HG03039 (cell line): ENCODE measurements around the gene SELENOI.
"Not testable (repeated sequence)": the region's sequence is repeated elsewhere in the genome, so short reads cannot be mapped to it uniquely, and the experiment has no call there.

Experiments used
- ATAC-seq: cut with Tn5 transposase; IDR thresholded peaks from one replicate; pipeline ENCODE4 v1.9.1; 2021; ENCODE audit warnings: mild to moderate bottlenecking, moderate library complexity; ENCODE audit not compliant: unreplicated experiment

SELENOI gene

DNA sequence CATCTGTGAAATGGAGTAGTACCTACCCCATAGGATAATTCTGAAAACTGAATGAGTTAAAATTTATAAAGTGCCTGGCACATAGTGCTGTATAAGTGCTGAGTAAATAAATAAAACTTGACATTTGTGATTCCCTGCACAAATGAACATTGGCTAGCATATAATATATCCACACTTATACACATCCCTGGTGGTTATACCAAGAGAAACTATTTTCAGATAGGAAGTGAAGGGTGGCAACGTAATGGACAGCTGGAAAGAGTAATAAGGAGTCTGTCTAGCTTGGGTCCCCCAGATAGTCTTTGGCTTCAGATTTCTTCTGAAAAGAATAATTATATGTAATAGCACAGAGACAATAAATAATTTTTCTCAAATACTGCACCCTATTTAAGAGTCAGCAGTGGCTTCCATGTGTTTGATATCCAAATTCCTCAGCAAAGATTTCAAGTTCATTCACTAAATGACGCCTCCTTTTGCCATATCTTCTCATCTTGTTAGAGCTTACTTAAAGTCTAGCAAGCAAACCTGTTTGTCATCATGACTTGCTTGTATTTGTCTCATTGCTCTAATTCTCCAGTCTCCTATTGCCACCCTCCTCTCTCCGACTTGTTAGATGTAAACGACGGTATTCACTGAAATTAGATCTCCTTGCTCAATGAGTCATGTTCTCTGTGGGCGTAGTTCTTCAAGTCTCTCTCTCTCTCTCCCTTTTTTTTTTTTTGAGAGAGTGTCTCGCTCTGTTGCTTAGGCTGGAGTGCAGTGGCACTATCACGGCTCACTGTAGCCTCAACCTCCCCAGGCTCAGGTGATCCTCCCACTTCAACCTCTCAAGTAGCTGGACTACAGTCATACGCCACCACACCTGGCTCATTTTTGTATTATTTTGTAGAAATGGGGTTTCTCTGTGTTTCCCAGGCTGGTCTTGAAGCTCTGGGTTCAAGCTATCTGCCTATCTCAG lies 9.4 kb downstream of the SELENOI start:
- ATAC-seq, result no peak

DNA sequence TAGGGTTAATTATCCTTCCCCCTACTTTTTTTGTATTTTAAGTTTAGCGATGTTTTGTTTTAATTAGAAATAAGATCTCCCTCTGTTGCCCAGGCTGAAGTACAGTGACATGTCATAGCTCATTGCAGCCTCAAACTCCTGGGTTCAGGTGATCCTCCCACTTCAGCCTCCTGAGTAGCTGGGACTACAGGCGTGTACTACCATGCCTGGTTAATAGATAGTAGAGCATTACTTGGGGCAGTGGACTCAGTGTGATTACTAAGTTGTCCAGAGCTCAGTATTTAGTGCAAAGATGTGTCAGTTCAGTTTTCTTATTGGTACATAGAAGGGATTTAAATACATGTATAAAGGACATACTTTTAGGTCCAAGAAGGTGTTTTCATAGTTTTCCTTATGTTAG lies 10.2 kb downstream of the SELENOI start:
- no peak for ATAC-seq

GRCh38 chr2:26356771-26357170 lies 10.8 kb downstream of the SELENOI start:
- no peak for ATAC-seq

- ATAC-seq, result no peak
These were observed 14.0 kb downstream of the SELENOI start for GRCh38 chr2:26359886-26360473.

- ATAC-seq, result no peak
These were observed 17.4 kb downstream of the SELENOI start for GRCh38 chr2:26363323-26363722.

DNA sequence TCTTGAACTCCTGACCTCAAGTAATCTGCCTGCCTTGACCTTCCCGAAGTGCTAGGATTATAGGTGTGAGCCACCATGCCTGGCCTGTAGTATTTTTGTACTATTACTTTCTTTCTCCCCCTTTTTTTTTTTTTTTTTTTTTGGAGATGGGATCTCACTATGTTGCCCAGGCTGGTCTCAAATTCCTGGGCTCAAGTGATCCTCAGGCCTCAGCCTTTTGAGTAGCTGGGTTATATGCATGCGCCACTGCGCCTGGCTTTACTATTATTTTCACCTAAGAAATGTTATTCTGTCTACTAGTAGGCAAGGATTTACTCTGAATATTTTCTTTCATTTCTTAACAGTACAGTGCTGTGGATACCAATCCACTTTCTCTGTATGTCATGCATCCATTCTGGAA lies 18.0 kb downstream of the SELENOI start:
- ATAC-seq, result no peak

- ATAC-seq, result no peak
These were observed 18.7 kb downstream of the SELENOI start for GRCh38 chr2:26364669-26365068.

DNA sequence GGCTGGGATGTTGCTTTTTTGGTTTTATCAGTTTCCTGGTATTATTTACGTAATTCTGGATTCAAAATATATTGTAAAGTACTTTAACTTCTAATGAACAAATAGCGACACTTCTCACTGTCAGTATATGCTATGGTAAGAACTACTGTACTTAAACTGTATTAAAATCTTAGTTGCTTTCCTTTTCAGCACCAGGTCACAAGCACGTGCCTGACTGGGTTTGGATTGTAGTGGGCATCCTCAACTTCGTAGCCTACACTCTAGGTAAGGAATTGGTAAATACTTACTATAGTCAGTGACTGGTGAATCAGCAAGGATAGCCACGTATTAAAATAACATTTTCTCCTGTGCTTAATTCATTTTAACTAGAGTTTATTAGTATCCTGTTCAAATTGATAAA lies 21.0 kb downstream of the SELENOI start:
- ATAC-seq, result no peak

GRCh38 chr2:26369664-26370063 lies 23.7 kb downstream of the SELENOI start:
- ATAC-seq, result not testable (repeated sequence)

- not testable (repeated sequence) for ATAC-seq
These were observed 25.0 kb downstream of the SELENOI start for GRCh38 chr2:26370909-26371308.

DNA sequence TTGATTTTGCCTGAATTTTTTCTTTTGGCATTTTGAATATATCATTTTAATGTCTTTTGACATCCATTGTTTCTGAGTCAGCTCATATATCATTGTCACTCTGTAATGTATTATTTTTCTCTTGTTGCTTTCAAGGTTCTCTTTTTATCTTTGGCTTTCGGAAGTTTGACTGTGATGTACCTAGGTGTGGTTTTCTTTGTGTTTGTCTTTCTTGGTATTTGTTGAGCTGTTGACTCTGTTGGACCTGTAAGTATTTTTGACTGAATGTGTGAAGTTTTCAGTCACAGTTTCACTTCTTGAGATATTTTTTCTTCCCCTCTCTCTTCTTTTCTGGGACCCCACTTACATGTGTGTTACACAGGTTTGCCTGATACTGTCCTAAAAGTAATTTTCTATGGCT lies 30.9 kb downstream of the SELENOI start:
- ATAC-seq, result no peak

- ATAC-seq, result no peak
These were observed 34.3 kb downstream of the SELENOI start for GRCh38 chr2:26380281-26380680.

GRCh38 chr2:26382564-26382963 lies 36.6 kb downstream of the SELENOI start:
- ATAC-seq, result no peak

GRCh38 chr2:26384183-26384582 lies 38.2 kb downstream of the SELENOI start:
- no peak for ATAC-seq

GRCh38 chr2:26384597-26384996 lies 38.7 kb downstream of the SELENOI start:
- no peak for ATAC-seq

DNA sequence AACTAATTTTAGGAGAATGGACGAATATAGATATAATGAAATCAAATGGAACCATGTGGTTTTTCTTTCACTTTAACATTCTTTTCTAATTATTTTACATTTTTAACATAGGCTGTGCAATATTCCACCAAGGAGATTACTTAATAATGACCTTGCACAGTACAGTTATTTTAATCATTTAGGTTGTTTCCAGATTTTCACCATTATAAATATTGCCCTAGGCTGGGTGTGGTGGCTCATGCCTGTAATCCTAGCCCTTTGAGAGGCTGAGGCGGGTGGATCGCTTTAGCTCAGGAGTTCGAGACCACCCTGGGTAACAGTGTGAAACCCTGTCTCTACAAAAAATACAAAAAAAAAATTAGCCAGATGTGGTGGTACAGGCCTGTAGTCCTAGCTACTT lies 41.2 kb downstream of the SELENOI start:
- no peak for ATAC-seq

- ATAC-seq, result no peak
These were observed 48.8 kb downstream of the SELENOI start for GRCh38 chr2:26394694-26395093.

DNA sequence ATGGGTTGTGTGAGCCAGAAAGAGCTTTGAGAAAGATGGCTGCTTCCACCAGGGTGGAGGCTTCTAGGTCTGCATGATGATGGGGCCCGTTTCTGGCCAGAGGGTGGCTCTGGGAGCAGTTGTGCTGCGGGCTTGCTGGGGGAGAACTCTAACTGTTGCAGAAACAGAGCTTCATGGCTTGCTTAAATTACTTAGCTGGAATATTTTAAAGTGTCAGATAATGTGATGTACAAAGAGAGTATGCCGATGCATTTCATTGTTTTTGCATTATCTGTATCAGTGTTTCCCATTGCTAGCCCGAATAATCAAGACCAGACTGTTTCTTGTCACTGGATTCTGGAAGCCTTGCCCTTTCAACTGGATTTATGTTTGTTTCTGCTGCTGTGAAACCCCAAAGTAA lies 49.5 kb downstream of the SELENOI start:
- no peak for ATAC-seq

- no peak for ATAC-seq
These were observed 50.9 kb downstream of the SELENOI start for GRCh38 chr2:26396734-26397298.

DNA sequence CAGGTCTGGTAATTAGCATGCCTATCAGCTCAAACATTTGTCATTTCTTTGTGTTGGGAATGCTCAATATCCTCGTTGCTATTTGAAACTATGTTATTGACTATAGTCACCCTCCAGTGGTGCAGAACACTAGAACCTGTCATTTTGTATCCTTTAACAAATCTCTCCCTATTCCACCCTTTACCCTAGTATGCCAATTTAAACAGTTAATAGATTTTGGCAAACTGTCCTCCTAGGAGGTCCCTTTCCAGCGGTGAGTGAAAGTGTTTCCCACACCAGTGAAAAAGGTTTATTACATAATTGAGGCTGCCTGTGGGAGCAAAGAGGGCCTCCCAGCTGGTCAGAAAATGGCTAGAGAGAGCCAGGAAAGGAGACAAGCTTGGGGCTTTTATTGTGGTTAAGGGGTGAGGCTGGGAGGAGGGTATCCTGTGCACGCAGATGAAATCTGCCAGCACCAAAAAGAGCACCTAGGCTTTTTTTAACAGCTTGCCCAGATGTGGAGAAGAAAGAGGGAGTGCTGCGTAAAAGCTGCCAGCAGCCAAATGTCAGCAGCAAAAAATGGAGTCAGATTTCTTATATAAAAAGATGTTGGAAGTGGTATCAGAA lies 53.9 kb downstream of the SELENOI start:
- ATAC-seq, result no peak

DNA sequence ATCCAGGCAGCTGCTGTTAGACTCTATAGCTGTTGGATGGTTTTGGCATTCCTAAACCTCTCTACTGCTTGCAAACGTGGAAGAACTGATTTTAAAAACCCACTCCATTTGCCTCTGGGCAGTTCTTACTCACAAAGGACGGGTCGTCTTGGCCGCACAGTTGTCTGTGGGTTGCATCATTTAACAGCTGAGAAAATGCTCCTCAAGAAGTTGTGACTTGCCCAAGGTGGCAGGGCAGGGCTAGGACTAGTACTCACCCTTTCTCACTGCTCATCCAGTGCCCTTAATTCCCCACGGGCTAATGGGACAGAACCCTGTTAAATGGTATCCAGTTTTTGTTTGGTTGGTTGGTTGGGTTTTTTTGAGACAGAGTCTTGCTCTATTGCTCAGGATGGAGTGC lies 54.8 kb downstream of the SELENOI start:
- ATAC-seq, result no peak
